ENCODE measurements around the gene MAPKAPK2.

- TF ChIP-seq CTCF (IDR thresholded peaks at IDR 0.05) (no peak), POLR2AphosphoS5 (IDR thresholded peaks at IDR 0.05) (no peak), POLR2A (IDR thresholded peaks at IDR 0.05) (no peak)
Observed at GRCh38 chr1:206668351-206668750, 16.4 kb upstream of the MAPKAPK2 start.
